DMS53 (cell line): ENCODE measurements around the gene SLC2A8.
A peak's percentile ranks its signal among the peaks of the same experiment; 100 is the strongest.

Experiments used
- DNase-seq: peaks from one replicate; lab custom pipeline; 2025; lab: John Stamatoyannopoulos, UW

The SLC2A8 gene

GRCh38 chr9:127382541-127382940 lies 14.4 kb upstream of the SLC2A8 start:
- no peak for DNase-seq

GRCh38 chr9:127384016-127384730 lies 12.8 kb upstream of the SLC2A8 start:
- DNase-seq, result no peak

- no peak for DNase-seq
Observed at GRCh38 chr9:127384901-127385300, 12.1 kb upstream of the SLC2A8 start.

GRCh38 chr9:127386249-127386648 lies 10.7 kb upstream of the SLC2A8 start:
- no peak for DNase-seq

GRCh38 chr9:127386981-127387380 lies 10.0 kb upstream of the SLC2A8 start:
- DNase-seq, result no peak

DNA sequence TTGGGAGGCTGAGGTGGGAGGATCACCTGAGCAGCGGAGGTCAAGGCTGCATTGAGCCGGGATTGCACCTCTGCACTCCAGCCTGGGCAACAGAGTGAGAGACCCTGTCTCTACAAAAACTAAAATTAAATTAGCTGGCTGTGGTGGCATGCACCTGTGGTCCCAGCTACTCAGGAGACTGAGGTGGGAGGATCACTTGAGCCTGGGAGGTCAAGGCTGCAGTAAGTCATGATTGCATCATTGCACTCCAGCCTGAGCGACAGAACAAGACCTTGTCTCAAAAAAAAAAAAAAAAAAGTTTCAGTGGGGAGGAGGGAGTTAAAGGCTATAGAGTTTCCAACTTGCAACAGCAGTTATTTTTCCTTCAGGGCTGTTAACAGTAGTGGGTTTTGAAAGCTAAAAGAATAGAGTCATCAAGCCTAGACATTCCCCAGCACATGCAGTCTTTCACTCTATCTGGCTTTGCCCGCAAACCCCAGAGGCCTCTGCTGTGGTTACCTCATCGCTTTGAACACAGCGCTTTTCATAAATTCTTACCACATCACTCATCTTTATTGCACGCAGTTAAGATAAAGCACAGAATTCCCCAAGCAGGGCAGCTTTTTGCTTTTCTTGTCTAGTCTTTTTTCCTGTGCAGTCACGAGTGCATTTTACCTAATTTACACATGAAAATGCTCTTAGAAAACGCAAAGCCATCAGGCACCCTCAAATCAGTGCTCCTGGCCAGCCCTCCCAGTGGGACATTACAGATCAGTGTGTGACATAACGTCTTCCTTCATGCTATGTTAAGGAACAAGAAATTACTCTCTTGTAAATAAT lies 8.7 kb upstream of the SLC2A8 start:
- DNase-seq, result no peak

- no peak for DNase-seq
Observed at GRCh38 chr9:127388856-127389238, 8.1 kb upstream of the SLC2A8 start.

GRCh38 chr9:127389381-127390247 lies 7.4 kb upstream of the SLC2A8 start:
- no peak for DNase-seq

- no peak for DNase-seq
Observed at GRCh38 chr9:127390248-127390545, 6.8 kb upstream of the SLC2A8 start.

DNA sequence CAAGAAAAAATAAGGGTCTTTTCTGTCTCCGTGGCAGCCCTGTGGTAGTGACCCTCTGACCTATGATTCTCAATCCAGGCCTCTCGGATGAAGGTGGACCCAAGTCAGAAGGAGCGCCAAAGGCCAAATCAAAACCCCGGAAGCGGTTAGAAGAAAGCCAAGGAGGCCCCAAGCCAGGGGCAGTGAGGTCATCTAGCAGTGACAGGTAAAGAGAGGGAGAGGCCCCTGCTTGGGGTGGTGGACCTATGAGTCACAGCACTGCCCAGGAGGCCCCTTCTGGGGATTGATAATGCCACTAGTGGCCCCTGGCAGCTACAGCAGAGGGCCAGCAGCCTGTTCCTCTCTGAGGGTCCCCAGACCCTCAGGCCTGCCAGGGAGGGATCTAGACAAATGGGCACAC lies 6.4 kb upstream of the SLC2A8 start:
- DNase-seq, result peak; percentile 20

- no peak for DNase-seq
Observed at GRCh38 chr9:127392166-127392565, 4.8 kb upstream of the SLC2A8 start.

DNA sequence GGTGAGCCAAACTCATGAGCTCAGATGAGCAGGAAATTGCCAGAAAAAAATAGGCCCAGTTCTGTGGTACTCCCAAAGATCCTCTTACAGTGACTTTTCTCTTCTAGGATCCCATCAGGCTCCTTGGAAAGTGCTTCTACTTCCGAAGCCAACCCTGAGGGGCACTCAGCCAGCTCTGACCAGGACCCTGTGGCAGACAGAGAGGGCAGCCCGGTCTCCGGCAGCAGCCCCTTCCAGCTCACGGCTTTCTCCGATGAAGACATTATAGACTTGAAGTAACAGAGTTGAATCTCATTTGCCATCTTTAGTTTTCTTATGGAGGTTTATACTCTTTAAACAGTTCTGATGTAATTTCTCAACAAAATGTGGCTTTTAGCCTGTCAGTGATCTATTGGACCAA lies 4.0 kb upstream of the SLC2A8 start:
- DNase-seq, result no peak

GRCh38 chr9:127393645-127394044 lies 3.3 kb upstream of the SLC2A8 start:
- no peak for DNase-seq

DNA sequence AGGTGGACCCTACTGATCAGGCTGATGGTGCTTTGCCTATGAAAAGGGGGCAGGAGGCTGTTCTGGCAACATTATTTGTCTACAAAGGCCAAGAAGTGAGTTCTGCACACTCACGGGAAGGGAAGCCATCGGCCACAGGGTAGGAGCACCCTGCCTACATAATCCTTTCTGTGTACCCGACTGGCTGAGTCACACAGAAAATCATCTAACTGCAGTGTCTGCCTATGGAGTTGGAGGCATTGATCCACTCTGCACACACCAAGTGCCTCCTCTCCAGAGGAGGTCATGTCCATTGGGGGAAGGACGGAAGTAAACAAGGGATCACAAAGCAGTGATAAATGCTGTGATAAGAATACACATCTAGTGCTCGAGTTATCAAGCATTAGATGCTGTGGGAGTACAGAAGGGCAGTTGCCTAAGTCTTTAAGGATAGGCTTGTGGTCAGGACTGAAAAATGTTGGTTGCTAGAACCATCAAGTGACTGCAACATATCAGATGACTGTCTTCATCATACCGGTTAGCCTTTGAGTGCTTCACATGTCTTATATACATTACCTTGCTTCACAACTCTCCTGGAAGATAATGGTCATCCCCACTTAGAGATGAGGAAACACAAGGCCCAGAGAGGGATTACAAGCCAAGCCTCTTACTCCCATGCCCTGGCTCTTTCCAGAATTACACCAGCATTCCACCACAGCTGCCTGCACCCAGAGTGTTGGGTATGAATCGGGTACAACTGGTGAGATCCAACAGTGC lies 1.3 kb upstream of the SLC2A8 start:
- peak; percentile 45 for DNase-seq

DNA sequence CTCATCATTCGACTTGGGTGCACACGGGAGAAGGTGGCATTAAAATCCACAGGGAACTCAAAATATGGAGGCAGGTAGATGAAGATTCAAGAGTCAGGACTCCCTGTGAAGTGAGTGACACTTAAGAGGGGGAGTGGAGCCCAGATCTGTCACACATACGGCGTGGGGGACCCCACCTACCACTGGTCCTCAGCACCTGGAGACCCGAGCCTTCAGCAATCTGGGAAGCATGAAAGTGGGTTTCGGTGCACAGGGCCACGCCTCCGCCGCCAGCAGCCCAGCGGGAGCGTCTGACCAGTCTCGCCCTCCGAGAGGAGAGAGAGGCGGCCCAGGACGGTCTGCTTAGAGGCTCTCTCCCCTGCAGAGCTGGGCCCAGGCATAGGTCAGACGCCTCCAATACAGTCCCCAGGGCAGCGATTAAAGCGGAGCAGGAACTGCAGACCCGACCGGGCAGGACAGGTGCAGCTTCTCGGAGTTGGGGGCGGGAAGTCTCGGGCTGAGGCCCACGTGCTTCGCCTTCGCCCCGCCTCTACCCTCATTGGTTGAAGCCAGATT lies 639 bp upstream of the SLC2A8 start:
- DNase-seq, result no peak

DNA sequence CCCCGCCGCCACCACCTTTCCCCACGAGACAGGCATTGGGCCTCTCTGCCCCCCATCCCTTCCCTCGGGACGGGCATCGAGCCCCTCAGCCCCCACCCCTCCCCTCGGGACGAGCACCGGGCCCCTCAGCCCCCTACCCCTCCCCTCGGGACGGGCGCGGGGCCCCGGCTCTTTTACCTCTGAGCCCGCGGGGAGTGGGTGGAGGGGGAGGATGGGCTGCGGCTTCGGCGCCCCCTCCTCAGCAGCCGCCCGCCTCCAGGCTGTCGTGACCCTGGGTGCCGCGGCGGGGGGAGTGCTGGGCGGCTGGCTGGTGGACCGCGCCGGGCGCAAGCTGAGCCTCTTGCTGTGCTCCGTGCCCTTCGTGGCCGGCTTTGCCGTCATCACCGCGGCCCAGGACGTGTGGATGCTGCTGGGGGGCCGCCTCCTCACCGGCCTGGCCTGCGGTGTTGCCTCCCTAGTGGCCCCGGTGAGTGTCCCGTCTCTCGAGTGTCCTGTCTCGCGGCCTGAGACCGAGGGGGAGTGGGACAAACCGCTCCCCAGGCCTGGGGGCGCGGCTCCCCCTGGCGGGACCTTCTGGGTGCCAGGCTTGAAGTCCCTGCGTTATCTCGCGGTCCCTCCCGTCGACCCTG lies 791 bp downstream of the SLC2A8 start:
- DNase-seq, result peak; percentile 71

GRCh38 chr9:127398275-127398647 lies 1.3 kb downstream of the SLC2A8 start:
- DNase-seq, result no peak

- no peak for DNase-seq
Observed at GRCh38 chr9:127398715-127399400, 1.9 kb downstream of the SLC2A8 start.

- no peak for DNase-seq
Observed at GRCh38 chr9:127399736-127400269, 2.8 kb downstream of the SLC2A8 start.

DNA sequence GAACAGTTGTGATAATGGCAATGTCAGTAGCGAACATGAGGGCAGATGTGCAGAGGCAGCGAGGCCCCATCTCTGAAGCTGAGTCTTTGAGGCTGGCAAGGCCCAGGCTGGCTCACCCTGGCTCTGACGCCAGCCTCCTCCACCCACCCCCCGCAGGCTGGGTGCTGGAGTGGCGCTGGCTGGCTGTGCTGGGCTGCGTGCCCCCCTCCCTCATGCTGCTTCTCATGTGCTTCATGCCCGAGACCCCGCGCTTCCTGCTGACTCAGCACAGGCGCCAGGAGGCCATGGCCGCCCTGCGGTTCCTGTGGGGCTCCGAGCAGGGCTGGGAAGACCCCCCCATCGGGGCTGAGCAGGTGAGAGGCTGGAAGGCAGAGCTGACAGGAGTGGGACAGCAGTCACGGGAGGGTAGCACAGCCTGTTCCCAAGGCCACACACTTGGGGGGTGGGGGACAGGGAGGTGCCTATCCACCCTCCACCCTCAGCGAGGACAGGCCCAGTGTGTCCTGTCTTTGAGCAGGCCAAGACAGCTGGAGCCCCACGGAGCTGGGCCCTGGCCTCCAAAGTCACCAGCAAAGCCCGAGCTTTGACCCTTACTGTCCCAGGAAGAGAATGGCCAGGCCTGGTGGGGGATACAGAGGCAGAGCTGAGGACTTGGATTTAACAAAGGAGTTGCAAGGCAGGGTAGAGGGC lies 5.6 kb downstream of the SLC2A8 start:
- DNase-seq, result no peak
